Non-pigmented ciliary epithelial cell (primary cell): ENCODE data around the gene SERPINA9.
"Not testable (repeated sequence)": the region's sequence is repeated elsewhere in the genome, so short reads cannot be mapped to it uniquely, and the experiment has no call there.

Source experiments
- DNase-seq: peaks from one replicate; pipeline ENCODE4 v3.0.0-alpha.2; 2010; ENCODE audit warnings: low read depth

The SERPINA9 gene

GRCh38 chr14:94485944-94486841, 10.2 kb upstream of the SERPINA9 start:
- DNase-seq = no peak

GRCh38 chr14:94484481-94484880, 8.5 kb upstream of the SERPINA9 start:
- no peak for DNase-seq

- peak; percentile 37 for DNase-seq
These were observed 7.8 kb upstream of the SERPINA9 start for GRCh38 chr14:94483729-94484275.

GRCh38 chr14:94483071-94483451, 7.1 kb upstream of the SERPINA9 start:
- DNase-seq = no peak

GRCh38 chr14:94482132-94483070, 6.4 kb upstream of the SERPINA9 start:
- DNase-seq = not testable (repeated sequence)

- DNase-seq = peak; percentile 46
These were observed 5.6 kb upstream of the SERPINA9 start for GRCh38 chr14:94481468-94482131.

GRCh38 chr14:94480809-94481208, 4.8 kb upstream of the SERPINA9 start:
- DNase-seq = no peak

- DNase-seq = no peak
These were observed 2.4 kb upstream of the SERPINA9 start for GRCh38 chr14:94478420-94478819.

GRCh38 chr14:94474581-94475031, 1.4 kb downstream of the SERPINA9 start:
- peak; percentile 57 for DNase-seq

- no peak for DNase-seq
These were observed 2.2 kb downstream of the SERPINA9 start for GRCh38 chr14:94473666-94474410.

GRCh38 chr14:94472842-94473241, 3.2 kb downstream of the SERPINA9 start:
- DNase-seq = no peak

GRCh38 chr14:94471045-94471444, 5.0 kb downstream of the SERPINA9 start:
- no peak for DNase-seq

- DNase-seq = no peak
These were observed 5.7 kb downstream of the SERPINA9 start for GRCh38 chr14:94470311-94470710.

- DNase-seq = no peak
These were observed 6.7 kb downstream of the SERPINA9 start for GRCh38 chr14:94469261-94469660.

GRCh38 chr14:94467728-94468520, 8.1 kb downstream of the SERPINA9 start:
- DNase-seq = no peak

GRCh38 chr14:94466706-94467370, 9.2 kb downstream of the SERPINA9 start:
- DNase-seq = no peak

GRCh38 chr14:94465042-94465441, 11.0 kb downstream of the SERPINA9 start:
- DNase-seq = no peak

- DNase-seq = no peak
These were observed 11.7 kb downstream of the SERPINA9 start for GRCh38 chr14:94464290-94464689.

- no peak for DNase-seq
These were observed 13.0 kb downstream of the SERPINA9 start for GRCh38 chr14:94462763-94463572.
